T47D (cell line): ENCODE measurements around the gene BEND5.

ENCODE experiments used
- DNase-seq, 2 experiments: peaks; one replicate each; pipeline versions ENCODE4 v3.0.0 to v3.0.0-alpha.2; 2011 to 2012; ENCODE audit warnings: low read depth in 1 of 2, low spot score in 1 of 2
- JUND ChIP-seq: IDR thresholded peaks from 2 replicates; pipeline ENCODE4 v1.6.1; 2012; ENCODE audit warnings: low read depth
- in situ Hi-C: cut with HindIII; loops from 2 replicates; pipeline ENCODE4 v1.10.0; 2016; ENCODE audit warnings: low sequenced_read_pairs, low pct_unique_long_range_greater_than_20kb

BEND5 gene

GRCh38 chr1:48757363-48757762 is 19.3 kb downstream of the BEND5 start:
- TF ChIP-seq JUND: no peak
- in situ Hi-C loops: no loop called here
- DNase-seq: no peak

DNA sequence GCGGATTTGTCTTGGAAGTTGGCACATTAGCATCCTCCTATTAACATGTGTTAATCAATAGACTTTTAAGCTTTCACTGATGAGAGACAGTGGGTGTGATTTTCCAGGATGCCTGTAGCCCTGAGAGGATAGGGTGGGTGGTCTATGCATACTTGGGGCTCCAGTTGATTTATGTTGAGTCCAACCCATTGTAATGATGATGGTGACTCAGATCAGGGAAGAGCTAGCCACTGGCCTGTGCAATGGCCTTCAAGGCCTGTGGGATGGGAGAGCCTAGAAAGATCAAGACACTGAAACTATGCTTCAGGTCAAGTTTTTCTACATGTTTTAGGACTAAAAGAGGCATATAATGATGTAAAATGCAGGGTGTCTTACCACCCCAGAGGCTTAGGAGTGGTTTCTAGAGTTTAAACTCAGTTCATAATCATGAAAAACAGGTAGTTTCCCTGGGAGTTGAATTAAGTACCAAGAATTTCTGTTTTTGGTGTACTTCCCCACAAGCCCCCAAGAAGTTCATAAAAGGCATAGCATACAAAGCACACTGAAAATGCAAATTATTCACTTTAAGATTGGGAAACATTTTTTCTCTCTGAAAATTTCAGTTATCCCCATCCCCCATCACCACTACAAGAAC is 19.9 kb downstream of the BEND5 start:
- no peak for DNase-seq
- TF ChIP-seq JUND: no peak
- in situ Hi-C loops: no loop called here

GRCh38 chr1:48753293-48753692 is 23.4 kb downstream of the BEND5 start:
- no peak for DNase-seq
- TF ChIP-seq JUND: no peak
- in situ Hi-C loops: no loop called here

GRCh38 chr1:48750109-48750508 is 26.6 kb downstream of the BEND5 start:
- DNase-seq: no peak
- TF ChIP-seq JUND: no peak
- in situ Hi-C loops: no loop called here

DNA sequence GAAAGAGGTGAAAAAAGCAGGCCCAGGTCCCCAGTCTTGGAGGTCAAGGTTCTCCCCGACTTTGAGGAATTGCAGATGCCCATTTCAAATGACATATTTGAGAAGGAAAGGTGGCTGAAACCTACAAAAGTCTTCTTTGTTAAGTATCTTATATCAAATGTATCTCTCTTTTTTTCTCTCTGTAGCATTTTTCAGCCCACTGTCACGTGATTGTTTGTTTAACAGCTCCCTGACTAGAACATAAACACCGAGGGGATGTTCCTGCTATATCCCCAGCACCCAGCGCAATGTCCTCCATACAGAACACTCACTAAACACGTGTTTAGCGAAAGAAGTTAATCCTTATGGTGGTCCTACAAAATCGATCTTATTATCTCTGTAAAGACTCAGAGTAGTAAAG is 27.6 kb downstream of the BEND5 start:
- no peak for TF ChIP-seq JUND
- no peak for DNase-seq
- in situ Hi-C loops: no loop called here

DNA sequence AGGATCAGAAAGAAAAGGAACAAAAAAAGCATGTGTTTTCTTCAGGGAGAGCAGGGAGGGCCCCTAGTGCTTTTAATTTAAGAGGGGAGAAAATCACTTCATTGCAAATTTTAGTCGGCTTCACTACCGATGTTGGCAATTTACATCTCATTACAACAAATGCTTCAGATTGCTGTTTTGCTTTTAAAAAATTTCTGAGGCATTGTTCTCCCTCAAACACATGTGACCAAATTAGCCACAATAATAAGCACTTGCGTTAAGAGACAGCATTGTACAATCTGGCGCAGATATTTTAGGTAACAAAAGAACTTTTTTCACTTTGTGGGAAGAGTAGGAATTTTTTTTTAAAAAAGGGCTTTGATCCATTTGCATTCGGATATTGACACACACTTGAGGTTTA is 29.8 kb downstream of the BEND5 start:
- in situ Hi-C loops: no loop called here
- TF ChIP-seq JUND: no peak
- no peak for DNase-seq

- in situ Hi-C loops: no loop called here
- peak in 1 of 2 experiments; percentile 6 for DNase-seq
- TF ChIP-seq JUND: no peak
Observed at GRCh38 chr1:48744032-48744431, 32.7 kb downstream of the BEND5 start.

DNA sequence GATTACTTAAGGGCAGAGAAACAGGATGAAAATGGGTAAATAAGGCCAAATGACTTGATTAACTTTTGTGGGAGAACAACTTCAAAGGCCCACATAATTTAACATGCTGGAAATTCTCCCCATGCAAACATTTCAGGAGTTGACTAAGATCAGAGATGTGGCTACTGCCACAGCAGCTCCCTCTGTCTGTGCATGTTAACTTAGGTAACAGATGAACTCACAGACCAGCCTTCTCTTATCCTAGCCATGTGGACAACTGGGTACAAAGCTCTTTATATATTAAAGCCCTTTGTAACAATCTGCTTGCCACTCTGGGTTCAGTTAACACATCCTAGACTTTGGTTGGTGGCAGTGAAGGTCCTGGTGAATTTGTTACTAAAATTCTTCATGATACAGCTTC is 33.2 kb downstream of the BEND5 start:
- no peak for TF ChIP-seq JUND
- DNase-seq: no peak
- in situ Hi-C loops: no loop called here

- TF ChIP-seq JUND: no peak
- in situ Hi-C loops: no loop called here
- no peak for DNase-seq
Observed at GRCh38 chr1:48741380-48741779, 35.3 kb downstream of the BEND5 start.

DNA sequence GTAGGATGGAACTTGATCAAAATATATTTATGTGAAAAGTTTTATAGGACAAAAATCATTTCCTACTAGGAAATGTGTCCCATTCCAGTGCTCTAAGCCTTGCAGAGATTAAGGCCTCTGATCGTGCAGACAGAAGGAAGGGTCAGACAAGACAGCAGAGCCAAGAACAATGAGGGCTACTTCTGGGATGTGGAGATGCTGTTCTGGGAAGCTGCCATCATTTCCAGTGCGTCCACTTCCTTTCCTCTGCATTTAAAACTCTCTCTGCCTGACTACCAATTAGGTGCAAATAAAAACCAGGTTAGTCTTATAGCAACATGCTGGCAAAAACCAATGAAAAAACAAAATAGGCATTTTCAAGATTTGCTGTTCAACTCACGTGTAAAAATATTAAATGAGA is 36.1 kb downstream of the BEND5 start:
- in situ Hi-C loops: no loop called here
- no peak for DNase-seq
- TF ChIP-seq JUND: no peak

DNA sequence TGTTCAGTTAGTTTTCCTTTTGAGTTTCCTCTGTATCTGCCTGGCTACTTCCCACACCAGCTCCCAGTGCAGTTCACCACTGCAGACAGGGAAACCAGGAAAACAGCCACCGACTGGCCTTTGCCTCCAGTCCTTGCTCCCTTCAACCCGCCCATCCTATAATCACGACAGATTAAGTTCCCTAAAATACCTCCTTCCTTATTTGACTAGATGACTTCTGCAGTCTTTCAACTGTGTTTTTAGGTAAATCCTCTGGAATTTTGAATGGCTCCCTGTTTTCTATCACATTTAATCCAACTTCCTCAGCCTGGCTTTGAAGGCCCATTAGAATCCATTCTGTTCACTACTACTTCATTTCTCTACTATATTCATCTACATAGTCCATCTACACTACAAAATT is 37.6 kb downstream of the BEND5 start:
- in situ Hi-C loops: no loop called here
- TF ChIP-seq JUND: no peak
- DNase-seq: no peak

GRCh38 chr1:48738356-48738755 is 38.3 kb downstream of the BEND5 start:
- in situ Hi-C loops: no loop called here
- no peak for DNase-seq
- no peak for TF ChIP-seq JUND

- DNase-seq: no peak
- in situ Hi-C loops: no loop called here
- no peak for TF ChIP-seq JUND
Observed at GRCh38 chr1:48735796-48736195, 40.9 kb downstream of the BEND5 start.
